H1 (cell line): ENCODE data around the gene NMD3. TPM values are rescaled to one million over a fixed set of nuclear protein-coding genes. Genes with fewer than 3 reads are reported as not detected.

Source experiments
- polyA plus RNA-seq, 7 experiments: library from polyadenylated mRNA; depleted of rRNA in 3 of 7; stranded (reverse) in 5 of 7; unstranded in 2 of 7; fragments of >200 nt in 5 of 7; fragments of 200-250 nt in 2 of 7; gene quantifications; 1 replicate in 5 of 7; 2 replicates in 1 of 7; 4 replicates in 1 of 7; pipeline versions ENCODE4 v1.2.1 to v1.2.3, GENCODE V29; 2011 to 2013; ENCODE audit warnings: missing spikeins in 2 of 7, mixed read lengths in 2 of 7
- small RNA-seq: library from polyadenylated mRNA; stranded (forward); fragments of <200 nt; extraction: miRNeasy Mini kit (QIAGEN cat#:217004); gene quantifications from one replicate; pipeline ENCODE3, GENCODE V24; 2013; ENCODE audit not compliant: insufficient read depth
- total RNA-seq: library from RNA; stranded (reverse); fragmentation: NEBNext Ultra II Directional; extraction: Animal tissue kit (Norgen Biotek cat#: 25700); gene quantifications from 2 replicates; pipeline ENCODE4 v1.2.1, GENCODE V29; 2021

Gene NMD3
- total and polyA plus RNA-seq, 2 of the 8 experiments (the other 6 are each of a cell fraction or from before 2014, with no cell fraction given): 12.1 to 64.2 TPM

Small RNA genes lying within 50 kb of the gene (small RNA-seq; reads per million reads assigned to genes)
- gene AC108738.1: not detected

Other genes starting within 250 kb of the NMD3 start
- gene B3GALNT1, start 116.0 kb upstream of the NMD3 start, total RNA-seq: 7.2 and 8.1 TPM in 2 replicates
- gene B3GALNT1, start 116.0 kb upstream of the NMD3 start, polyA plus RNA-seq (2011; rRNA removed): 4.2 and 5.0 TPM in 2 replicates
- 11.7 and 33.4 TPM in 2 replicates for gene SPTSSB, start 150.2 kb downstream of the NMD3 start, total RNA-seq
- gene SPTSSB, start 150.2 kb downstream of the NMD3 start, polyA plus RNA-seq (2011; rRNA removed): 17.7 and 52.5 TPM in 2 replicates